Measurements from ENCODE around the gene THSD4. TPM values are rescaled to one million over a fixed set of nuclear protein-coding genes. Genes with fewer than 3 reads are reported as not detected.

THSD4 gene
- total RNA-seq, 2 experiments from 2014 or later: 0.08 TPM; not detected in 1

GRCh38 chr15:71760852-71761251 is 645.6 kb downstream of the THSD4 start:
- Mint-ChIP-seq H3K9me3 (peaks cover 7% of the 10 kb centered on the region), H3K27me3 (peaks cover 10% of the 10 kb centered on the region), H3K4me3 (no peak overlapping the region), H3K27ac (no peak overlapping the region), H3K36me3 (ENCODE audit: low read depth) (no peaks in the 10 kb centered on the region), H3K4me1 (peaks cover 5% of the 10 kb centered on the region)
- POLR2A ChIA-PET: no interaction called here
- CTCF ChIA-PET: no interaction called here
- no peak for DNase-seq

GRCh38 chr15:71761649-71762048 is 646.4 kb downstream of the THSD4 start:
- Mint-ChIP-seq H3K9me3 (peaks cover 7% of the 10 kb centered on the region), H3K4me3 (no peak overlapping the region), H3K27ac (no peak overlapping the region), H3K4me1 (peaks cover 5% of the 10 kb centered on the region), H3K27me3 (peaks cover 11% of the 10 kb centered on the region), H3K36me3 (ENCODE audit: low read depth) (no peaks in the 10 kb centered on the region)
- CTCF ChIA-PET: no interaction called here
- POLR2A ChIA-PET: no interaction called here
- DNase-seq: no peak

GRCh38 chr15:71768184-71768583 is 652.9 kb downstream of the THSD4 start:
- H3K4me1 Mint-ChIP-seq: no peaks in the 10 kb centered on the region
- no peak overlapping the region for H3K27ac Mint-ChIP-seq
- CTCF ChIA-PET: interaction anchor here (0.6 kb wide), 1 partner anchor 35 kb away, joined by 4 read pairs; no protein-coding TSS in a partner anchor
- H3K36me3 Mint-ChIP-seq (ENCODE audit: low read depth): no peaks in the 10 kb centered on the region
- DNase-seq: no peak
- POLR2A ChIA-PET: no interaction called here
- no peaks in the 10 kb centered on the region for H3K9me3 Mint-ChIP-seq
- H3K4me3 Mint-ChIP-seq: no peak overlapping the region
- peaks cover 11% of the 10 kb centered on the region for H3K27me3 Mint-ChIP-seq

- H3K4me1 Mint-ChIP-seq: no peaks in the 10 kb centered on the region
- no peak for DNase-seq
- POLR2A ChIA-PET: no interaction called here
- no peaks in the 10 kb centered on the region for H3K9me3 Mint-ChIP-seq
- H3K36me3 Mint-ChIP-seq (ENCODE audit: low read depth): no peaks in the 10 kb centered on the region
- peaks cover 5% of the 10 kb centered on the region for H3K27me3 Mint-ChIP-seq
- H3K4me3 Mint-ChIP-seq: no peak overlapping the region
- CTCF ChIA-PET: interaction anchor here (0.8 to 1.1 kb wide), 2 partner anchors 30 to 382 kb away, joined by 4 read pairs; no protein-coding TSS in a partner anchor
- H3K27ac Mint-ChIP-seq: no peak overlapping the region
These were observed 658.1 kb downstream of the THSD4 start for GRCh38 chr15:71773206-71773859.

GRCh38 chr15:71775856-71776255 is 660.6 kb downstream of the THSD4 start:
- Mint-ChIP-seq H3K27me3 (peaks cover 5% of the 10 kb centered on the region), H3K27ac (no peak overlapping the region), H3K4me3 (no peak overlapping the region), H3K4me1 (peaks cover 11% of the 10 kb centered on the region), H3K36me3 (ENCODE audit: low read depth) (no peaks in the 10 kb centered on the region), H3K9me3 (no peaks in the 10 kb centered on the region)
- CTCF ChIA-PET: interaction anchor here (0.9 to 1.1 kb wide), 2 partner anchors 26 to 32 kb away, joined by 4 read pairs; no protein-coding TSS in a partner anchor
- DNase-seq: no peak
- POLR2A ChIA-PET: no interaction called here

- Mint-ChIP-seq H3K4me1 (peaks cover 15% of the 10 kb centered on the region), H3K4me3 (no peak overlapping the region), H3K27ac (no peak overlapping the region), H3K9me3 (no peaks in the 10 kb centered on the region), H3K36me3 (ENCODE audit: low read depth) (no peaks in the 10 kb centered on the region), H3K27me3 (peaks cover 2% of the 10 kb centered on the region)
- ChIA-PET CTCF (interaction anchor here (0.9 to 1.1 kb wide), 2 partner anchors 26 to 32 kb away, joined by 4 read pairs; no protein-coding TSS in a partner anchor), POLR2A (no interaction called here)
- no peak for DNase-seq
These were observed 661.0 kb downstream of the THSD4 start for GRCh38 chr15:71776304-71776703.

- no peaks in the 10 kb centered on the region for H3K36me3 Mint-ChIP-seq (ENCODE audit: low read depth)
- no peak for DNase-seq
- no peak overlapping the region for H3K4me3 Mint-ChIP-seq
- no peaks in the 10 kb centered on the region for H3K27me3 Mint-ChIP-seq
- CTCF ChIA-PET: no interaction called here
- no peak overlapping the region for H3K27ac Mint-ChIP-seq
- no peaks in the 10 kb centered on the region for H3K9me3 Mint-ChIP-seq
- POLR2A ChIA-PET: no interaction called here
- peaks cover 22% of the 10 kb centered on the region for H3K4me1 Mint-ChIP-seq
These were observed 662.1 kb downstream of the THSD4 start for GRCh38 chr15:71777216-71777943.

GRCh38 chr15:71779073-71779797 is 664.0 kb downstream of the THSD4 start:
- H3K9me3 Mint-ChIP-seq: no peaks in the 10 kb centered on the region
- H3K27me3 Mint-ChIP-seq: peaks cover 3% of the 10 kb centered on the region
- H3K4me3 Mint-ChIP-seq: no peak overlapping the region
- H3K27ac Mint-ChIP-seq: no peak overlapping the region
- DNase-seq: no peak
- ChIA-PET CTCF (interaction anchor here (0.7 to 3.0 kb wide), 6 partner anchors 9 to 378 kb away, joined by 3 to 22 read pairs (median 4); no protein-coding TSS in a partner anchor), POLR2A (no interaction called here)
- H3K4me1 Mint-ChIP-seq: peaks cover 22% of the 10 kb centered on the region
- no peaks in the 10 kb centered on the region for H3K36me3 Mint-ChIP-seq (ENCODE audit: low read depth)

- Mint-ChIP-seq H3K4me3 (no peak overlapping the region), H3K36me3 (ENCODE audit: low read depth) (no peaks in the 10 kb centered on the region), H3K9me3 (no peaks in the 10 kb centered on the region), H3K27me3 (peaks cover 3% of the 10 kb centered on the region), H3K4me1 (peaks cover 22% of the 10 kb centered on the region), H3K27ac (peak overlapping the region; percentile 53)
- POLR2A ChIA-PET: interaction anchor here (1.3 to 1.6 kb wide), 2 partner anchors 28 to 35 kb away, joined by 3 to 4 read pairs; no protein-coding TSS in a partner anchor
- CTCF ChIA-PET: interaction anchor here (0.7 to 3.0 kb wide), 11 partner anchors 8 to 389 kb away, joined by 3 to 22 read pairs (median 5); no protein-coding TSS in a partner anchor
- peak; percentile 44 for DNase-seq
These were observed 665.1 kb downstream of the THSD4 start for GRCh38 chr15:71780115-71780976.

- H3K4me1 Mint-ChIP-seq: peaks cover 22% of the 10 kb centered on the region
- peak overlapping the region; percentile 51 for H3K4me3 Mint-ChIP-seq
- DNase-seq: peak; percentile 22
- POLR2A ChIA-PET: interaction anchor here (1.6 kb wide), 1 partner anchor 29 kb away, joined by 4 read pairs; no protein-coding TSS in a partner anchor
- peaks cover 6% of the 10 kb centered on the region for H3K27me3 Mint-ChIP-seq
- H3K36me3 Mint-ChIP-seq (ENCODE audit: low read depth): no peaks in the 10 kb centered on the region
- H3K9me3 Mint-ChIP-seq: no peaks in the 10 kb centered on the region
- H3K27ac Mint-ChIP-seq: peak overlapping the region; percentile 62
- CTCF ChIA-PET: interaction anchor here (0.9 to 3.0 kb wide), 10 partner anchors 9 to 388 kb away, joined by 3 to 22 read pairs (median 5); no protein-coding TSS in a partner anchor
These were observed 666.1 kb downstream of the THSD4 start for GRCh38 chr15:71781179-71781964.

- Mint-ChIP-seq H3K27ac (no peak overlapping the region), H3K36me3 (ENCODE audit: low read depth) (no peaks in the 10 kb centered on the region), H3K4me1 (peaks cover 22% of the 10 kb centered on the region), H3K4me3 (peak overlapping the region; percentile 51), H3K9me3 (no peaks in the 10 kb centered on the region), H3K27me3 (peaks cover 6% of the 10 kb centered on the region)
- POLR2A ChIA-PET: no interaction called here
- CTCF ChIA-PET: interaction anchor here (0.9 to 3.0 kb wide), 6 partner anchors 10 to 375 kb away, joined by 3 to 22 read pairs (median 8); no protein-coding TSS in a partner anchor
- no peak for DNase-seq
These were observed 666.6 kb downstream of the THSD4 start for GRCh38 chr15:71781965-71782265.
